ENCODE measurements around the gene DDX6.

DDX6 gene

DNA sequence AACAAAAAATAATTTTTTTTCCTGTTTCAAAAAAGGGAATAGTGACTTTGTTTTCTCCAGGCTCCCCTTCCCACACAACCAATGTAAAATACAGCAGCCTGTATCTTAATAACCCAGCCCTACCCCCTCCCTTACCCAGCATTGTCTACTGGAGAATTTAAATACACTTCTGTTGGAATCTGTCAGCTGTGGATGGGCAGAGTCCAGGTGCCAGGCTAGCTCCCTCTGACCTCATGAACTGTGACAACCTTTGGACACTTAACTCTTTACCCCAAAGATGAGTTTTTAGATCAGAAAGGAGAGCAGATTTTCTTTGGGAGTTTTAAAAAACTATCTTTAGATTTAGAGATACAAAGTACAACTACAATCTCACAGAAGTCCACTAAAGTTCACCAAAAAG, 42.9 kb downstream of the DDX6 start:
- TF ChIP-seq ZNF292 (tag by site-specific recombination; IDR thresholded peaks at IDR 0.05; ENCODE audit: borderline replicate concordance, low read depth), result no peak
- TF ChIP-seq ZNF677 (tag by site-specific recombination; IDR thresholded peaks at IDR 0.05), result no peak
- no peak for TF ChIP-seq ZNF19 (tag by site-specific recombination; IDR thresholded peaks at IDR 0.05; ENCODE audit: low read depth)
- TF ChIP-seq ZBTB8A (tag by site-specific recombination; IDR thresholded peaks at IDR 0.05), result no peak
- TF ChIP-seq CTCF (tag by site-specific recombination; IDR thresholded peaks at IDR 0.05), result no peak
- TF ChIP-seq GLIS2 (tag by site-specific recombination; IDR thresholded peaks at IDR 0.05), result no peak
- no peak for TF ChIP-seq ZNF155 (tag by site-specific recombination; IDR thresholded peaks at IDR 0.05)
- no peak for TF ChIP-seq ZNF837 (tag by site-specific recombination; IDR thresholded peaks at IDR 0.05)
- no peak for TF ChIP-seq ZNF548 (tag by site-specific recombination; IDR thresholded peaks at IDR 0.05)
- no peak for TF ChIP-seq ZNF558 (tag by site-specific recombination; IDR thresholded peaks at IDR 0.05)
- TF ChIP-seq ZBTB20 (tag by site-specific recombination; IDR thresholded peaks at IDR 0.05), result no peak
- no peak for TF ChIP-seq SP3 (tag by site-specific recombination; IDR thresholded peaks at IDR 0.05)
- TF ChIP-seq TCF7L2 (IDR thresholded peaks at IDR 0.05; ENCODE audit: borderline replicate concordance, low read depth, low read length), result no peak
- TF ChIP-seq ZNF121 (tag by site-specific recombination; IDR thresholded peaks at IDR 0.05), result no peak
- TF ChIP-seq ZNF341 (tag by site-specific recombination; IDR thresholded peaks at IDR 0.05; ENCODE audit: low read depth), result no peak
- TF ChIP-seq ZNF16 (tag by site-specific recombination; IDR thresholded peaks at IDR 0.05; ENCODE audit: low read depth), result no peak
- no peak for TF ChIP-seq ZNF280D (tag by site-specific recombination; IDR thresholded peaks at IDR 0.05)
- no peaks in the 10 kb centered on the region for H3K9me3 ChIP-seq (ENCODE audit: control insufficient read depth, insufficient read depth, low read depth, low read length)
- H3K36me3 ChIP-seq (ENCODE audit: control insufficient read depth in 2 of 2, insufficient read depth in 1 of 2, low read length in 2 of 2), result peaks cover 14 to 46% of the 10 kb centered on the region in 2 experiments
- no peak overlapping the region for H3K4me3 ChIP-seq (ENCODE audit: low read depth, low read length)
- no peaks in the 10 kb centered on the region for H3K4me1 ChIP-seq (ENCODE audit: control insufficient read depth, insufficient read depth, low read length)
- CTCF ChIA-PET, result interaction anchor here (0.7 kb wide), 1 partner anchor 78 kb away, joined by 3 read pairs; no protein-coding TSS in a partner anchor
- POLR2A ChIA-PET, result no interaction called here
- no peak overlapping the region for H3K27ac ChIP-seq (ENCODE audit: extremely low read depth, low read depth, low read length)

GRCh38 chr11:118746988-118747585, 43.9 kb downstream of the DDX6 start:
- H3K4me3 ChIP-seq (ENCODE audit: low read depth, low read length), result no peak overlapping the region
- H3K4me1 ChIP-seq (ENCODE audit: control insufficient read depth, insufficient read depth, low read length), result no peaks in the 10 kb centered on the region
- POLR2A ChIA-PET, result no interaction called here
- CTCF ChIA-PET, result interaction anchor here (0.9 kb wide), 1 partner anchor 184 kb away, joined by 3 read pairs; no protein-coding TSS in a partner anchor
- TF ChIP-seq ZNF560 (tag by site-specific recombination; IDR thresholded peaks at IDR 0.05; ENCODE audit: borderline replicate concordance) (no peak), ZNF747 (tag by site-specific recombination; IDR thresholded peaks at IDR 0.05) (no peak), KLF9 (tag by site-specific recombination; IDR thresholded peaks at IDR 0.05; ENCODE audit: low read depth) (no peak), BCL11B (tag by site-specific recombination; IDR thresholded peaks at IDR 0.05; ENCODE audit: low read depth) (no peak), YY1 (tag by site-specific recombination; IDR thresholded peaks at IDR 0.05) (no peak), ZNF138 (tag by site-specific recombination; IDR thresholded peaks at IDR 0.05; ENCODE audit: borderline replicate concordance) (no peak), ZNF777 (tag by site-specific recombination; IDR thresholded peaks at IDR 0.05; ENCODE audit: borderline replicate concordance) (no peak), ZNF157 (tag by site-specific recombination; IDR thresholded peaks at IDR 0.05) (no peak), ZNF658 (tag by site-specific recombination; IDR thresholded peaks at IDR 0.05) (no peak), EGR2 (tag by site-specific recombination; IDR thresholded peaks at IDR 0.05; ENCODE audit: low read depth) (no peak), KLF8 (tag by site-specific recombination; IDR thresholded peaks at IDR 0.05) (no peak)
- TF ChIP-seq, protein P1, sequence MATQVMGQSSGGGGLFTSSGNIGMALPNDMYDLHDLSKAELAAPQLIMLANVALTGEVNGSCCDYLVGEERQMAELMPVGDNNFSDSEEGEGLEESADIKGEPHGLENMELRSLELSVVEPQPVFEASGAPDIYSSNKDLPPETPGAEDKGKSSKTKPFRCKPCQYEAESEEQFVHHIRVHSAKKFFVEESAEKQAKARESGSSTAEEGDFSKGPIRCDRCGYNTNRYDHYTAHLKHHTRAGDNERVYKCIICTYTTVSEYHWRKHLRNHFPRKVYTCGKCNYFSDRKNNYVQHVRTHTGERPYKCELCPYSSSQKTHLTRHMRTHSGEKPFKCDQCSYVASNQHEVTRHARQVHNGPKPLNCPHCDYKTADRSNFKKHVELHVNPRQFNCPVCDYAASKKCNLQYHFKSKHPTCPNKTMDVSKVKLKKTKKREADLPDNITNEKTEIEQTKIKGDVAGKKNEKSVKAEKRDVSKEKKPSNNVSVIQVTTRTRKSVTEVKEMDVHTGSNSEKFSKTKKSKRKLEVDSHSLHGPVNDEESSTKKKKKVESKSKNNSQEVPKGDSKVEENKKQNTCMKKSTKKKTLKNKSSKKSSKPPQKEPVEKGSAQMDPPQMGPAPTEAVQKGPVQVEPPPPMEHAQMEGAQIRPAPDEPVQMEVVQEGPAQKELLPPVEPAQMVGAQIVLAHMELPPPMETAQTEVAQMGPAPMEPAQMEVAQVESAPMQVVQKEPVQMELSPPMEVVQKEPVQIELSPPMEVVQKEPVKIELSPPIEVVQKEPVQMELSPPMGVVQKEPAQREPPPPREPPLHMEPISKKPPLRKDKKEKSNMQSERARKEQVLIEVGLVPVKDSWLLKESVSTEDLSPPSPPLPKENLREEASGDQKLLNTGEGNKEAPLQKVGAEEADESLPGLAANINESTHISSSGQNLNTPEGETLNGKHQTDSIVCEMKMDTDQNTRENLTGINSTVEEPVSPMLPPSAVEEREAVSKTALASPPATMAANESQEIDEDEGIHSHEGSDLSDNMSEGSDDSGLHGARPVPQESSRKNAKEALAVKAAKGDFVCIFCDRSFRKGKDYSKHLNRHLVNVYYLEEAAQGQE (tag by site-specific recombination; IDR thresholded peaks at IDR 0.05), result no peak
- no peaks in the 10 kb centered on the region for H3K9me3 ChIP-seq (ENCODE audit: control insufficient read depth, insufficient read depth, low read depth, low read length)
- no peak overlapping the region for H3K27ac ChIP-seq (ENCODE audit: extremely low read depth, low read depth, low read length)
- peaks cover 5 to 36% of the 10 kb centered on the region in 2 experiments; a peak in 2 of 3 replicates for H3K36me3 ChIP-seq (ENCODE audit: control insufficient read depth in 2 of 2, insufficient read depth in 1 of 2, low read length in 2 of 2)

Data from HEK293 (cell line).